Mesendoderm (in vitro differentiated cells): ENCODE measurements around the gene EPN2.

Experiments
- DNase-seq: peaks from one replicate; pipeline ENCODE4 v3.0.0; 2013
- H2AK5ac ChIP-seq: 2 replicates; pipeline ENCODE4 v1.6.1; 2013; ENCODE audit warnings: low read length, inconsistent platforms
- H2BK120ac ChIP-seq: 2 replicates; pipeline ENCODE4 v1.6.1; 2013; ENCODE audit warnings: low read depth, mild to moderate bottlenecking, low read length, moderate library complexity, mixed read lengths
- H2BK15ac ChIP-seq: replicated peaks from 2 replicates; pipeline ENCODE4 v1.6.1; 2013; ENCODE audit warnings: low read depth, mild to moderate bottlenecking, moderate library complexity
- H2BK5ac ChIP-seq: 2 replicates; pipeline ENCODE4 v1.6.1; 2013; ENCODE audit warnings: low read length, inconsistent platforms
- H3K18ac ChIP-seq: 2 replicates; pipeline ENCODE4 v1.6.1; 2013; ENCODE audit warnings: mild to moderate bottlenecking, low read length, mixed read lengths
- H3K23ac ChIP-seq: one replicate; pipeline ENCODE4 v1.6.1; 2013; ENCODE audit warnings: low read length
- H3K27ac ChIP-seq: 2 replicates; pipeline ENCODE4 v1.5.1; 2013; ENCODE audit warnings: low read depth, mild to moderate bottlenecking, inconsistent platforms, low read length, moderate library complexity
- H3K27me3 ChIP-seq: 2 replicates; pipeline ENCODE4 v1.6.1; 2013; ENCODE audit warnings: low read length, control low read depth, mild to moderate bottlenecking, inconsistent platforms; ENCODE audit not compliant: insufficient read depth, poor library complexity
- H3K36me3 ChIP-seq: 2 replicates; pipeline ENCODE4 v1.6.1; 2013; ENCODE audit warnings: low read length, inconsistent platforms; ENCODE audit not compliant: control insufficient read depth, insufficient read depth
- H3K4ac ChIP-seq: one replicate; pipeline ENCODE4 v1.6.1; 2013; ENCODE audit warnings: low read depth, mild to moderate bottlenecking, low read length, moderate library complexity
- H3K4me1 ChIP-seq: 2 replicates; pipeline ENCODE4 v1.6.1; 2013; ENCODE audit warnings: low read depth, low read length, inconsistent platforms; ENCODE audit not compliant: control insufficient read depth
- H3K4me2 ChIP-seq: 2 replicates; pipeline ENCODE4 v1.6.1; 2013; ENCODE audit warnings: low read length
- H3K4me3 ChIP-seq: 2 replicates; pipeline ENCODE4 v1.5.1; 2013; ENCODE audit warnings: mild to moderate bottlenecking, low read length
- H3K56ac ChIP-seq: one replicate; pipeline ENCODE4 v1.6.1; 2013; ENCODE audit warnings: low read length
- H3K79me1 ChIP-seq: 2 replicates; pipeline ENCODE4 v1.6.1; 2013; ENCODE audit warnings: low read length, inconsistent platforms
- H3K79me2 ChIP-seq: 2 replicates; pipeline ENCODE4 v1.6.1; 2013; ENCODE audit warnings: mild to moderate bottlenecking, low read length; ENCODE audit not compliant: control insufficient read depth, insufficient read depth
- H3K9ac ChIP-seq: 2 replicates; pipeline ENCODE4 v1.6.1; 2013; ENCODE audit warnings: low read length, inconsistent platforms
- H4K5ac ChIP-seq: one replicate; pipeline ENCODE4 v1.6.1; 2013; ENCODE audit warnings: low read length
- H4K8ac ChIP-seq: one replicate; pipeline ENCODE4 v1.6.1; 2013; ENCODE audit warnings: low read depth, mild to moderate bottlenecking, control low read depth, low read length, moderate library complexity
- WGBS: extraction: QIAGEN DNeasy Blood & Tissue Kit; methylation state at CpG from one replicate; pipeline ENCODE4 v1.1.7; 2013; ENCODE audit warnings: low lambda C conversion rate, missing lambda C conversion rate; ENCODE audit not compliant: insufficient coverage; ENCODE audit errors: extremely low coverage; 5-methylcytosine and 5-hydroxymethylcytosine counted together

The EPN2 gene

DNA sequence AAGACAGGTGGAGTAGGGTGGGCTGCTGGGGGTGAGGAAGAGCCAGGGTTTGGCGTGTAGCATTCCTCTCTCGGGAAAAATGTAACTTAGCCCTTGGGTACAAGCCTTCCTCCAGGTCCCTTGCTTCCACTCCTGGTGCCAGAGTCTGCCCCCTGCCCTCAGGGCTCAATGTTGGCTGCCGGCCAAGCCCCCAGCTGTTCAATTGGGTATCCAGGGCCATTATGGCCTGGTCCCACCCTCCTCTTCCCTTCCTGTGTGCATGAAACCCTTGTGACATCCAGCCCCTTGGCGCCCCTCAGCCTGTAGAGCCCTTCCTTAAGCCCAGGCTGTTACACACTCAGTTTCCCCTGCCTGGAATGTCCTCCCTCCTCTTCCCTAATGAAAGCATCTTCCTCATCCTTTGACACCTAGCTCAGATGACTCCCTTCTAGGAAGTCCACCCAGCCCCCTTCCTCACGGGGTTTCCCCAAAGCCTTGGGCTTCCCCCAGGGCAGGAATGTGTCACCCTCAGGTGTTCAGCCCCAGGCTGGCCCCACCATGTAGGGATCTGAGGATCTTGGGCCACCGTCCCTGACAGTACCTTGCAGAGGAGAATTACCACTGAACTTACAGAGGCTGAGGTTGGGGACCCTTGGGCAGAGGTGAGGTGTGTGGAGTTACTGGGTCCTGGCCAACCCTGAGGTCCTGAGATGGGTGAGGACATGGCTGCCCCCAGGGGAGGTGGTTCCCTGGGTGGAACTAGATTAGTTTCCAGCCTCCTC, 95.4 kb downstream of the EPN2 start:
- H3K79me1 ChIP-seq: no peaks in the 10 kb centered on the region
- H4K5ac ChIP-seq: no peak overlapping the region
- no peak overlapping the region for H2AK5ac ChIP-seq
- no CpG with 5 or more reads among the region's 6 CpGs for WGBS
- H3K4ac ChIP-seq: no peak overlapping the region
- H3K23ac ChIP-seq: no peak overlapping the region
- H3K18ac ChIP-seq: no peak overlapping the region
- no peak overlapping the region for H2BK120ac ChIP-seq
- H3K36me3 ChIP-seq: no peaks in the 10 kb centered on the region
- no peak overlapping the region for H4K8ac ChIP-seq
- no peak overlapping the region for H3K27ac ChIP-seq
- no peak overlapping the region for H2BK5ac ChIP-seq
- H3K27me3 ChIP-seq: no peaks in the 10 kb centered on the region
- no peak overlapping the region for H3K56ac ChIP-seq
- DNase-seq: no peak
- H3K4me1 ChIP-seq: no peaks in the 10 kb centered on the region
- no peak overlapping the region for H3K4me2 ChIP-seq
- H3K9ac ChIP-seq: no peak overlapping the region
- no peak overlapping the region for H3K4me3 ChIP-seq
- no peak overlapping the region for H2BK15ac ChIP-seq
- H3K79me2 ChIP-seq: no peaks in the 10 kb centered on the region

DNA sequence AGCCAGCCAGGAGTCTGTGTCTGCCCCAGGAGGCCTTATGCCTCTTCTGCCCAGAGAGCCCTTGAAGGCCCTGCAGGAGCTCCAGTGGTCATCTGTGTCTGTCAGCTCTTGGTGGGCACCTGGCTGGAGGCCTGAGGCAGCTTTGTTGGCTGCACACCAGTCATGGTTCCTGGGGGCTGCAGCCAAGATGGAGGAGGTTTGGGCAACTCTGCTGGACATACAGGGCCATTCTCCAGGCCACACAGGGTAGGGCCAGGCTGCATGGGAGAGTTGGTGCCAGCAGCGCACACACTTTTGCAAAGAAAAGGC, 95.9 kb downstream of the EPN2 start:
- Histone ChIP-seq H3K4me2 (no peak overlapping the region), H4K5ac (no peak overlapping the region), H3K4ac (no peak overlapping the region), H4K8ac (no peak overlapping the region), H3K23ac (no peak overlapping the region), H3K18ac (no peak overlapping the region), H3K79me2 (no peaks in the 10 kb centered on the region), H3K36me3 (no peaks in the 10 kb centered on the region), H3K79me1 (no peaks in the 10 kb centered on the region), H3K9ac (no peak overlapping the region), H2BK15ac (no peak overlapping the region), H2BK5ac (no peak overlapping the region), H3K4me3 (no peak overlapping the region), H2AK5ac (no peak overlapping the region), H2BK120ac (no peak overlapping the region), H3K27me3 (no peaks in the 10 kb centered on the region), H3K27ac (no peak overlapping the region), H3K56ac (no peak overlapping the region), H3K4me1 (no peaks in the 10 kb centered on the region)
- no peak for DNase-seq
- WGBS: no CpG with 5 or more reads among the region's 1 CpG

DNA sequence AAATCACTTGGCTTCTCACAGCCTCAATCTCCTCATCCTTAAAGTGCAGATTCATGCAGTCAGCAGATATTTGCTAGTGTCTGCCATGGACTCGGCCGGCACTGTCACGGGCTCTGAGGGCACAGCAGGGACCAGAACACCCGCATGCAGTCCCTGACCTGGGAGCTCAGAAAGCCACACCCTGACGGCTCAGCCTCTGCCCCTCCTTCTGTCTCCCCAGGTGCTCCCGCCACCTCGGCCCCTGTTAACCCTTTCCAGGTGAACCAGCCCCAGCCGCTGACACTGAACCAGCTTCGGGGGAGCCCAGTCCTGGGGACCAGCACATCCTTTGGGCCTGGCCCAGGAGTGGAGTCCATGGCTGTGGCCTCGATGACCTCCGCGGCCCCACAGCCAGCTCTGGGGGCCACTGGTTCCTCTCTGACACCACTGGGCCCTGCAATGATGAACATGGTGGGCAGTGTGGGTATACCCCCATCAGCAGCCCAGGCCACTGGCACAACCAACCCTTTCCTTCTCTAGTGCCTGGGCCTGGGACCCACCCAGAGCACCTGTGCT, 96.6 kb downstream of the EPN2 start:
- H3K4me1 ChIP-seq: no peaks in the 10 kb centered on the region
- H3K4ac ChIP-seq: no peak overlapping the region
- H3K9ac ChIP-seq: no peak overlapping the region
- no CpG with 5 or more reads among the region's 12 CpGs for WGBS
- H2BK15ac ChIP-seq: no peak overlapping the region
- H2BK120ac ChIP-seq: no peak overlapping the region
- H3K79me1 ChIP-seq: no peaks in the 10 kb centered on the region
- H2AK5ac ChIP-seq: no peak overlapping the region
- no peak overlapping the region for H3K23ac ChIP-seq
- no peaks in the 10 kb centered on the region for H3K36me3 ChIP-seq
- no peaks in the 10 kb centered on the region for H3K79me2 ChIP-seq
- no peak overlapping the region for H4K5ac ChIP-seq
- H3K56ac ChIP-seq: no peak overlapping the region
- no peak overlapping the region for H3K27ac ChIP-seq
- H3K27me3 ChIP-seq: no peaks in the 10 kb centered on the region
- H3K4me3 ChIP-seq: no peak overlapping the region
- H3K4me2 ChIP-seq: no peak overlapping the region
- DNase-seq: no peak
- H4K8ac ChIP-seq: no peak overlapping the region
- H3K18ac ChIP-seq: no peak overlapping the region
- no peak overlapping the region for H2BK5ac ChIP-seq

DNA sequence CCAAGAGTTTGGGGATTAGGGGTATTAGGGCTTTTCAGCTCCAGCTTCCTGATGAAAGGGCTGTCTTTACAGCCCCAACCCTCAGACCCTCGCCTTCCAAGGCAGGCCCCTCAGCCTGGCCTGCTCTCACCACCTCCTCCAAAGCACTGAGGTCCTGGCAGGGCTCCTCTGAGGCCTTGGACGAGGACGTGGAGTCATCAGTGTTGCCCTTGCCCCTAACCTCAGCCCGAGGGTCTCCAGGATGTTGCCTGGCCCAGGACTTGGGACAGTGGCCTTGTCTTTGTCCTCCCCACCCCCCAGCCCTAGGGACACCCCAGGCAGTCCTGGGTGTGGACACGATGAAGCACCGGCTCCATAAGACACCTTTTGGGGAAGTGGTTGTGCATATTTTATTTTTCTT, 97.2 kb downstream of the EPN2 start:
- Histone ChIP-seq H2BK15ac (no peak overlapping the region), H3K56ac (no peak overlapping the region), H3K36me3 (no peaks in the 10 kb centered on the region), H3K4me3 (no peak overlapping the region), H3K4ac (no peak overlapping the region), H4K8ac (no peak overlapping the region), H3K4me1 (no peaks in the 10 kb centered on the region), H3K18ac (no peak overlapping the region), H3K4me2 (no peak overlapping the region), H3K9ac (no peak overlapping the region), H3K79me1 (no peaks in the 10 kb centered on the region), H2BK120ac (no peak overlapping the region), H2AK5ac (no peak overlapping the region), H2BK5ac (no peak overlapping the region), H3K27me3 (no peaks in the 10 kb centered on the region), H3K27ac (no peak overlapping the region), H4K5ac (no peak overlapping the region), H3K23ac (no peak overlapping the region), H3K79me2 (no peaks in the 10 kb centered on the region)
- WGBS: no CpG with 5 or more reads among the region's 6 CpGs
- DNase-seq: no peak

DNA sequence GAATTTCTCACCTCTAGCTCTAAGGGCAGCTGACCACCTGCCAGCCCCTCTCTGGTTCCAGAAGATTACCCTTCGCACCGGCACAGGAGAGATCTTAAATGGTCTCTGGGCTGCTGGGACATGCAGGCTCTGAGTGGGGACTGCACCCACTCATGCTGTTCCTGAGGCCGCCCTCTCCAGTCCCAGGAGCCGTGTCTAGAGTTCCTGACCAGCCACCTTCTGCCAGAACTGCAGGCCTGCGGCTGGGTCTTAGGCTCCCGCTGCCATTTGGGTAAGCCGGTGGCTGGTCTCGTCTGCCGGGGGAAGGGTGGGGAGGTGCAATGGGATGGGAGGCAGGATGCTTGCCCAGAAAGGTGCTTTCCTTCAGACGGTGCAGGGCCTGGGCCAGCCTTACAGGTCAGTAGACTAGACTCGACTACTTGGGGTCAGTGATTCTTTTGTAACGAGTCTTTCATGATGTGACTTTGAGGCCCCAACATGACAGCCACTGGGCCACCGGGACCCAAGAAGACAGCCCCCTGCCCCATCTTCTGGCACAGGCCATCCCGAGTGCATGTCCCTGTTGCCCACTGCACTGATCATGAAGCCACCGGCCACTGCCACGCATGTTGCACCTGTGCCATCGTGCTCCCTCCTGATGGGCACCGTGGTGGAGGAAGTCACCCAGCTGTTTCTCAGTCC, 98.9 kb downstream of the EPN2 start:
- Histone ChIP-seq H3K56ac (no peak overlapping the region), H3K27ac (no peak overlapping the region), H3K79me1 (no peaks in the 10 kb centered on the region), H3K4me2 (no peak overlapping the region), H2BK120ac (no peak overlapping the region), H2AK5ac (no peak overlapping the region), H3K9ac (no peak overlapping the region), H2BK15ac (no peak overlapping the region), H3K4me1 (no peaks in the 10 kb centered on the region), H3K4me3 (no peak overlapping the region), H3K79me2 (no peaks in the 10 kb centered on the region), H3K18ac (no peak overlapping the region), H3K4ac (no peak overlapping the region), H3K23ac (no peak overlapping the region), H3K27me3 (no peaks in the 10 kb centered on the region), H4K8ac (no peak overlapping the region), H2BK5ac (no peak overlapping the region), H4K5ac (no peak overlapping the region), H3K36me3 (no peaks in the 10 kb centered on the region)
- no peak for DNase-seq
- WGBS: no CpG with 5 or more reads among the region's 18 CpGs
